ENCODE results near the gene PARD3. TPM values are rescaled to one million over a fixed set of nuclear protein-coding genes. Genes with fewer than 3 reads are reported as not detected.

Gene PARD3
- total RNA-seq, 1 donor from 2014 or later: 58.7 TPM

DNA sequence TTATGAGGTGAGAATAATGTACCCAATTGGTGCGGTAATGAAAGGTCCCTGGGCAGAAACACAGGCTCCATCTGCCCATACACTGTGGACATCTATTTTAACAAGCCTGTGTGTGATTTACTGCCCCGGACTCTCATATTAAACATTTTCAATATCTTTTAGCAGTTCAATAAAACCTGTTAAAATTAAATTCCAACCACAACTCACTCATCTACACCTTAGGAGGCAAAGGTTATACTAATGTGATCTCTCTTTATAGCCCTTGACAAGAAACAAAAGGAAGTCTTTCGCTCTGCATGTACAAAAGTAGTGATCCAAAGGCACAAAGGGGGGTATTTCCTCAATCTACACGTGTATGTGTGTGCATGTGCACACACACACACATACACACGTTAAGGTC, 186.0 kb downstream of the PARD3 start:
- H3K79me2 ChIP-seq (ENCODE audit: low read depth): peaks cover 23% of the 10 kb centered on the region
- H3K27ac ChIP-seq: no peak overlapping the region
- Mint-ChIP-seq H3K36me3 (peaks cover 15% of the 10 kb centered on the region), H3K4me3 (no peak overlapping the region), H3K27me3 (ENCODE audit: insufficient read depth, low read depth) (no peaks in the 10 kb centered on the region), H3K4me1 (peaks cover 30% of the 10 kb centered on the region), H3K9me3 (no peaks in the 10 kb centered on the region), H3K27ac (no peak overlapping the region)
- TF ChIP-seq, protein P1, sequence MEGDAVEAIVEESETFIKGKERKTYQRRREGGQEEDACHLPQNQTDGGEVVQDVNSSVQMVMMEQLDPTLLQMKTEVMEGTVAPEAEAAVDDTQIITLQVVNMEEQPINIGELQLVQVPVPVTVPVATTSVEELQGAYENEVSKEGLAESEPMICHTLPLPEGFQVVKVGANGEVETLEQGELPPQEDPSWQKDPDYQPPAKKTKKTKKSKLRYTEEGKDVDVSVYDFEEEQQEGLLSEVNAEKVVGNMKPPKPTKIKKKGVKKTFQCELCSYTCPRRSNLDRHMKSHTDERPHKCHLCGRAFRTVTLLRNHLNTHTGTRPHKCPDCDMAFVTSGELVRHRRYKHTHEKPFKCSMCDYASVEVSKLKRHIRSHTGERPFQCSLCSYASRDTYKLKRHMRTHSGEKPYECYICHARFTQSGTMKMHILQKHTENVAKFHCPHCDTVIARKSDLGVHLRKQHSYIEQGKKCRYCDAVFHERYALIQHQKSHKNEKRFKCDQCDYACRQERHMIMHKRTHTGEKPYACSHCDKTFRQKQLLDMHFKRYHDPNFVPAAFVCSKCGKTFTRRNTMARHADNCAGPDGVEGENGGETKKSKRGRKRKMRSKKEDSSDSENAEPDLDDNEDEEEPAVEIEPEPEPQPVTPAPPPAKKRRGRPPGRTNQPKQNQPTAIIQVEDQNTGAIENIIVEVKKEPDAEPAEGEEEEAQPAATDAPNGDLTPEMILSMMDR (IDR thresholded peaks at IDR 0.05): no peak
- TF ChIP-seq EZH2 (IDR thresholded peaks at IDR 0.05) (no peak), EZH2phosphoT487 (IDR thresholded peaks at IDR 0.05) (no peak)
- DNase-seq (ENCODE audit: low spot score): no peak
- H3K9ac ChIP-seq: no peak overlapping the region
- no peak overlapping the region for H3K4me3 ChIP-seq
- H3K27me3 ChIP-seq: no peaks in the 10 kb centered on the region
- H3K4me2 ChIP-seq: no peak overlapping the region
- peaks cover 7% of the 10 kb centered on the region for H4K20me1 ChIP-seq (ENCODE audit: low read depth)
- H3K36me3 ChIP-seq: no peaks in the 10 kb centered on the region
- H3K9me3 ChIP-seq (ENCODE audit: low read depth): no peaks in the 10 kb centered on the region
- no peaks in the 10 kb centered on the region for H3F3A ChIP-seq (ENCODE audit: low read depth)
- H2AFZ ChIP-seq (replicated peaks): no peak overlapping the region
- H3K4me1 ChIP-seq: no peaks in the 10 kb centered on the region

- Mint-ChIP-seq H3K4me1 (peaks cover 33% of the 10 kb centered on the region), H3K4me3 (no peak overlapping the region), H3K9me3 (no peaks in the 10 kb centered on the region), H3K27ac (no peak overlapping the region), H3K36me3 (peaks cover 7% of the 10 kb centered on the region), H3K27me3 (ENCODE audit: insufficient read depth, low read depth) (no peaks in the 10 kb centered on the region)
- no peaks in the 10 kb centered on the region for H3F3A ChIP-seq (ENCODE audit: low read depth)
- DNase-seq (ENCODE audit: low spot score): no peak
- H3K4me3 ChIP-seq: no peak overlapping the region
- no peaks in the 10 kb centered on the region for H3K4me1 ChIP-seq
- H3K9ac ChIP-seq: no peak overlapping the region
- no peak overlapping the region for H3K27ac ChIP-seq
- H3K27me3 ChIP-seq: no peaks in the 10 kb centered on the region
- H3K36me3 ChIP-seq: no peaks in the 10 kb centered on the region
- no peaks in the 10 kb centered on the region for H3K9me3 ChIP-seq (ENCODE audit: low read depth)
- H3K79me2 ChIP-seq (ENCODE audit: low read depth): peaks cover 16% of the 10 kb centered on the region
- peaks cover 7% of the 10 kb centered on the region for H4K20me1 ChIP-seq (ENCODE audit: low read depth)
- H3K4me2 ChIP-seq: no peak overlapping the region
- TF ChIP-seq, protein P1 (IDR thresholded peaks at IDR 0.05): no peak
- no peak for TF ChIP-seq EZH2phosphoT487 (IDR thresholded peaks at IDR 0.05)
- TF ChIP-seq EZH2 (IDR thresholded peaks at IDR 0.05): no peak
- H2AFZ ChIP-seq (replicated peaks): no peak overlapping the region
These were observed 186.8 kb downstream of the PARD3 start for GRCh38 chr10:34628174-34628796.

DNA sequence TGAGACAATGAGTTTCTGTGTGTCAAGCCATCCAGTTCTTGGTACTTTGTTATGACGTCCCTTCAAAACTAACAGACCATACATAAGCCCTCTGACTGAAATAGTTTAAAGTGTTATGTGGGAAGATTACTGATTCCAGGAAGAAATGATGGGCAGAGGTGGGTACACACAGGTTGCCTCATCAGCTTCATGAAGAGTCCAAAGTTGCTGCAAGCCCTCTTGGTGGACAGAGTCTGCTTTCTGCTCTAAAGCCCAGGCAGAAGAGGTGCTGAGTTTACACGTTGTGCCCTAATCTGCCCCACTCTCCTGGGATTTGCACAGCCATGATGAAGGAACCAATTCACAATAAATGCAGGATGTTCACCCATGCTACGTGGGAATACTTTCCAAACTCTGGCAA, 187.4 kb downstream of the PARD3 start:
- TF ChIP-seq, protein P1 (IDR thresholded peaks at IDR 0.05): no peak
- TF ChIP-seq EZH2phosphoT487 (IDR thresholded peaks at IDR 0.05) (no peak), EZH2 (IDR thresholded peaks at IDR 0.05) (no peak)
- Mint-ChIP-seq H3K27ac (no peak overlapping the region), H3K9me3 (no peaks in the 10 kb centered on the region), H3K36me3 (peaks cover 4% of the 10 kb centered on the region), H3K27me3 (ENCODE audit: insufficient read depth, low read depth) (no peaks in the 10 kb centered on the region), H3K4me1 (peaks cover 38% of the 10 kb centered on the region), H3K4me3 (no peak overlapping the region)
- Histone ChIP-seq H3K36me3 (no peaks in the 10 kb centered on the region), H3K79me2 (ENCODE audit: low read depth) (peaks cover 11% of the 10 kb centered on the region), H3K4me1 (no peaks in the 10 kb centered on the region), H3F3A (ENCODE audit: low read depth) (no peaks in the 10 kb centered on the region), H4K20me1 (ENCODE audit: low read depth) (peaks cover 7% of the 10 kb centered on the region), H3K4me2 (no peak overlapping the region), H3K9ac (no peak overlapping the region), H3K27me3 (no peaks in the 10 kb centered on the region), H3K4me3 (no peak overlapping the region), H3K27ac (no peak overlapping the region), H3K9me3 (ENCODE audit: low read depth) (no peaks in the 10 kb centered on the region), H2AFZ (replicated peaks) (no peak overlapping the region)
- no peak for DNase-seq (ENCODE audit: low spot score)

Measured in neural progenitor cell (in vitro differentiated cells).